Small intestine (tissue), 7 donors: ENCODE results near the gene METRN. TPM values are rescaled to one million over a fixed set of nuclear protein-coding genes. Genes with fewer than 3 reads are reported as not detected.

Experiments used
- DNase-seq, 2 donors: peaks; one replicate each; pipeline versions ENCODE4 v3.0.0 to v3.0.0-alpha.2; 2013
- FAIRE-seq: peaks from 2 replicates; lab custom pipeline; 2012; peaks lifted over from hg19 to GRCh38; lab: Jason Lieb, UNC
- H3K27ac ChIP-seq, 3 donors: one replicate each; pipeline ENCODE4 v1.5.1; 2013; ENCODE audit warnings: low read length in 2 of 3, mild to moderate bottlenecking in 2 of 3, control low read depth in 1 of 3, inconsistent platforms in 1 of 3, low read depth in 1 of 3, moderate library complexity in 1 of 3
- H3K27me3 ChIP-seq, 3 donors: one replicate each; pipeline ENCODE4 v1.6.1; 2013; ENCODE audit warnings: low read length in 3 of 3, inconsistent platforms in 1 of 3; ENCODE audit not compliant: control insufficient read depth in 3 of 3, insufficient read depth in 3 of 3
- H3K36me3 ChIP-seq, 3 donors: one replicate each; pipeline ENCODE4 v1.6.1; 2013; ENCODE audit warnings: low read length in 3 of 3, inconsistent platforms in 1 of 3, low read depth in 1 of 3, mild to moderate bottlenecking in 1 of 3, moderate library complexity in 1 of 3; ENCODE audit not compliant: control insufficient read depth in 3 of 3, insufficient read depth in 2 of 3
- H3K4me1 ChIP-seq, 3 donors: one replicate each; pipeline ENCODE4 v1.6.1; 2013; ENCODE audit warnings: low read length in 2 of 3, inconsistent platforms in 1 of 3, low read depth in 1 of 3, mild to moderate bottlenecking in 1 of 3, moderate library complexity in 1 of 3; ENCODE audit not compliant: control insufficient read depth in 3 of 3, insufficient read depth in 2 of 3
- H3K4me3 ChIP-seq, 3 donors: one replicate each; pipeline ENCODE4 v1.5.1; 2013; ENCODE audit warnings: low read length in 3 of 3, control low read depth in 1 of 3, inconsistent platforms in 1 of 3, low read depth in 1 of 3, mild to moderate bottlenecking in 1 of 3, moderate library complexity in 1 of 3
- H3K9me3 ChIP-seq, 2 donors: one replicate each; pipeline ENCODE4 v1.6.1; 2013; ENCODE audit warnings: low read depth in 1 of 2, low read length in 1 of 2; ENCODE audit not compliant: control insufficient read depth in 2 of 2, insufficient read depth in 1 of 2
- WGBS, 3 donors: extraction: QIAGEN DNeasy Blood & Tissue Kit; methylation state at CpG; one replicate each; pipeline ENCODE4 v1.1.7; 2013; 5-methylcytosine and 5-hydroxymethylcytosine counted together
- polyA plus RNA-seq, 4 donors: library from polyadenylated mRNA; stranded (reverse) in 3 of 4; unstranded in 1 of 4; fragments of 200-250 nt in 3 of 4; fragments of 120-200 nt in 1 of 4; gene quantifications; one replicate each; pipeline versions ENCODE4 v1.2.1 to v1.2.3, GENCODE V29; 2013
- donor health status: healthy with polysubstance abuse.
- donor health status: control.
- donor health status: control.
- donor health status: Bipolar disorder and iron deficiency.
- donor health status: healthy.

METRN gene
- polyA plus RNA-seq, 4 donors, result 4.9 to 14.1 (median 9.3) TPM

DNA sequence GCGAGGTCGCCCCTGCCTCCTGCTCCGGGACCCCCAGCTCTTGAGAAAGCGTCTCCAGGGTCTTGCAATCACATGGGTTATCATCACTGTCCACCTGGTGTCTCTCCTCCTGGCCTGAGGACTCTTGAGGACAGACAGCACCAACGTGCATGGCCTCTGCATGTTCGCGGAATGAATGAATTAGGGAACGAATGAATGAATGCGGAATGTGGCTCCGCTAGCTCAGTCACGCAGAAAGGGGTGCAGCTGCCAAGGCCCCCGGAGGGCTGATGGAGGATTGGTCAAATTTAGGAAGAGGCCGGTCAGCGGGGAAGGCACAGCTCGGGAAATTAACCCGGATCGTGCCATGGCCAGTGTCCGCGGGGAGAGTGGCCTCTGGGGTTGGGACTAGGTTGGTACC, 12.6 kb upstream of the METRN start:
- no peak for DNase-seq
- Histone ChIP-seq H3K36me3 (no peaks in the 10 kb centered on the region), H3K9me3 (no peaks in the 10 kb centered on the region), H3K27ac (no peak overlapping the region), H3K4me3 (no peak overlapping the region), H3K4me1 (no peaks in the 10 kb centered on the region), H3K27me3 (peaks cover 28 to 80% (median 40%) of the 10 kb centered on the region in 3 donors)
- WGBS, 3 donors, result 82 to 85% (median 84%) methylated on average over 19 of the region's 19 CpGs
- FAIRE-seq, result no peak

GRCh38 chr16:703406-703805, 11.5 kb upstream of the METRN start:
- no peak overlapping the region for H3K4me3 ChIP-seq
- DNase-seq, result no peak
- H3K4me1 ChIP-seq, result no peaks in the 10 kb centered on the region
- FAIRE-seq, result no peak
- no peaks in the 10 kb centered on the region for H3K36me3 ChIP-seq
- H3K9me3 ChIP-seq, result no peaks in the 10 kb centered on the region
- H3K27ac ChIP-seq, result no peak overlapping the region
- H3K27me3 ChIP-seq, result peaks cover 28 to 86% (median 48%) of the 10 kb centered on the region in 3 donors
- 59 to 79% (median 60%) methylated on average over 12 of the region's 12 CpGs for WGBS, 3 donors

GRCh38 chr16:704047-704446, 10.9 kb upstream of the METRN start:
- H3K27me3 ChIP-seq, result peaks cover 28 to 87% (median 52%) of the 10 kb centered on the region in 3 donors
- no peak overlapping the region for H3K4me3 ChIP-seq
- H3K36me3 ChIP-seq, result no peaks in the 10 kb centered on the region
- 66 to 70% (median 70%) methylated on average over 7 of the region's 7 CpGs for WGBS, 3 donors
- DNase-seq (no peak), FAIRE-seq (no peak)
- no peaks in the 10 kb centered on the region for H3K4me1 ChIP-seq
- no peaks in the 10 kb centered on the region for H3K9me3 ChIP-seq
- H3K27ac ChIP-seq, result no peak overlapping the region

DNA sequence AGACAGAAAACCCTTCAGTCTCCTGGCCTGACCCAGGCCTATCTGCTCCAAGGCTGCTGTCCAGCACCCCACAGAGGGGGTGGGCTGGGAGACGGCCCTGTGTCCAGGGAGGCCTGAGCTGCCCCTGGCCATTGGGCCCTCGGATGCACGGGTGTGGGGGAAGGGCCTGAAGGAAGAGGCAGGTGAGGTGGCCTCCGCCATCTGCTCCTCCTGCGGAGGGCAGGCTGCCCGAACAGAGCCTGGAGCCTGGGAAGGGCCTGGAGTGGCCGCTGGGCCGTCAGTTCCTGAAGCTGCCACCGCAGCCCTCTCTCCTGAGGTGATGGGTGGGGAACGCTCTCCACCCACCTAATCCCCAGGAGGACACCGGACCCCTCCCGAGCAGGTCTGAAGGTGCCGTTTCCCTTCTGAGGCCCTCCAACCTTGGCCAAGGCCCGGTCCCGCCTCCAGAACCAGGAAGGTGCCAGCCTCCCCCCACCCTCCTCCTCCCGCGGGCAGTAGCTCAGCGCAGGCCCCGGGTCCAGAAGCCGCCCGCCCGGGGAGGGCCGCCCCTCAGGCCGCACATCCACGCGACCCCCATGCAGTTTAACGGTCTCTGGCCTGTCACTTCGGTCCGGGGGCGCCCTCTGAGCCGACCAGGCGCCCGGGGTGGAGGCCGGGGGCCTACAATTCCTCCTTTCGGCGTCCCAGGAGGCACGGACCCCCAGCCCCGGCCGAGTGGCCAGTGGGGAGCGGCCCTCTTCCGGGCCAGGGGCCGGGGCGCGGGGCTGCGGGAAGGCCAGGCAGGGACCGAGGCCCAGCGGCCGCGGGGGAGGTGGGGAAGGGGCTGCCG, 10.2 kb upstream of the METRN start:
- FAIRE-seq (no peak), DNase-seq (no peak)
- no peak overlapping the region for H3K27ac ChIP-seq
- no peaks in the 10 kb centered on the region for H3K9me3 ChIP-seq
- no peaks in the 10 kb centered on the region for H3K36me3 ChIP-seq
- WGBS, 3 donors, result 10 to 12% (median 11%) methylated on average over 37 to 50 of the region's 50 CpGs
- no peaks in the 10 kb centered on the region for H3K4me1 ChIP-seq
- H3K4me3 ChIP-seq, result peak overlapping the region in 1 of 3 donors; percentile 7
- H3K27me3 ChIP-seq, result peaks cover 29 to 87% (median 54%) of the 10 kb centered on the region in 3 donors

DNA sequence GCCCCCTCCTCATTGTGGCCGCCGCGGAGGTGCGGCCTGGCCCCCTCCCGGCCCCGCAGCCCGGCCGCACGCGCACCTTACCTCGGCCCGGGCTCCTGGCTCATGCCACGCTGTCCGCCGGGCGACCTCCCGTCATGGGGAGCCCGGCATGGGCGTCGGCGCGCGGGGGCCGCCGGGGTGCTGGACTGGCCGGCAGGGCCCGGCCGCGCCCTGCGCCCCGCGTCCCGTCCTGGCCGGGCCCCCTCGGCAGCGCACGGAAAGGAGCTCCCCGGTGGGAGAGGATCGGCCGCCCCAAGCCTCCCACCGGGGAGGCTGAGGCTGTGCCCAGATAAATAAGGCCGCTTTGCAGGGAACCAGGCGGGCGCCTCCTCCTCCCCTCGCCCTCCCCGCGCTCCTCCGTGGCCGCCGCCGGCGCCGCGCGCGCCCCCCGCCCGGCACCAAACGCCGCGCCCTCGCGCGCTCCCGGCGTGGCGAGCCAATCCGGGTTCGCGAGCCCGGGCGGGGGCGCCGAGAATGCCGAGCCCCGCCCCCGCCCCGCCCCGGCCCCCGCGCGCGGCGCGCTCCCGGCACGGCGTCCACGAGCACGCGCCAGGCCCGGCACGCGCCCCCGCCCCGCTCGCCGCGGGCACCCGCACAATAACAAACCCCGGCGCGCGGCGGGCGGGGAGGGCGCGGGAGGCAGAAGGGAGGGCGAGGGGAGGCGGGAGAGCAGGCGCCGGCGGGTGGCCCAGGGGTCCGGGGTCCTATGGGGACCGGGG, 9.3 kb upstream of the METRN start, which contains the start of gene FBXL16:
FBXL16 (minus strand) TSS at position 371 of the 758 bp plus-strand sequence. CDS start 8,396 bp downstream, outside the sequence.
- H3K4me3 ChIP-seq, result peak within 1 kb of the TSS in 2 of 3 donors; percentile 7 to 32
- DNase-seq, result no peak
- H3K9me3 ChIP-seq, result no peaks in the 10 kb centered on the region
- H3K27me3 ChIP-seq, result peaks cover 31 to 88% (median 62%) of the 10 kb centered on the region in 3 donors
- no peaks in the 10 kb centered on the region for H3K36me3 ChIP-seq
- FAIRE-seq, result no peak
- WGBS, 3 donors, result 1 to 2% (median 1%) methylated on average over 30 to 115 of the region's 115 CpGs
- H3K27ac ChIP-seq, result peak within 1 kb of the TSS in 1 of 3 donors; percentile 22
- H3K4me1 ChIP-seq, result peaks cover 0 to under 1% (median 0%) of the 10 kb centered on the region in 3 donors

DNA sequence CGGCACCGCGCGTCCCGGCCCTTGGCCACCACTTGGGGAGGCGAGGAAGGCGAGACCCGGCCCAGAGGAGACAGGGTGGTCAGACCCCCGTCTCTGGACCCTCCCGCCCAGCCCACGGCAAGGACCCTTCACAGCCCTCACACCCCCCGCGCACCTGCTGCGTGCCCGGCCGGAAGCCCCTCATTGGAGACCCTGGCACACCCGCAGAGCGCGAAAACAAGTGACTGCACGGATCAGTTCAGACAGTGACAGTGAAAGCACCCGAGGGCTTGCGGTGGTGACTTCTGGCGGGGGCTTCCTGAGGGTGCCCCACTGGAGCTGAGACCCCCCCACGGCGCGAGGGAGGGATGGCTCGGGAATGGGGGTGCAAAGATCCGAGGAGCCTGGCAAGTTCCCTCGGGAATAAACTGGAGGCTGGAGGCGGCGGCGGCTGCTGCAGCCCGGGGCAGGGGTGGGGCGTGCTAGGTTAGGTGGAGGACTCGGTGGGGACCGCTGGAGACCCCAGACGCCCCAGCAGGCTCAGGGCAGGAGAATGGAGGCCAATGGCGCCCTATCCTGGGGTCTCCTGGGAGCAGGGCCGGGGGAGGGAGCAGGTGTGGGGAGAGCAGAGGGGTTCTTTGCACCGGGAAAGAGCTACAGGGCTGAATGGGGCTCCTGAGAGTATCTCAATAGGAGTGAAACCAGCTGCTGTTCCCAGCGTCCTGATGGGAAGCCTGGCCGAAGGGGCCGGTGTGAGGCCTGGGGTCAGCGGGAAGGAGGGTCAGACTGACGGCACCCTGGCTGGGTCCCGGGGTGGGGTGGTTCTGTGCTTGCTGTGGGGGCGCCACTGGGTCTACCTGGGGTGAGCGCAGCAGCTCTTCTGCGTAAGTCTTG, 8.5 kb upstream of the METRN start:
- no peaks in the 10 kb centered on the region for H3K36me3 ChIP-seq
- no peak for FAIRE-seq
- H3K4me3 ChIP-seq, result peak overlapping the region in 1 of 3 donors; percentile 32
- DNase-seq, result no peak
- WGBS, 3 donors, result 5 to 6% (median 5%) methylated on average over 37 to 49 of the region's 49 CpGs
- peak overlapping the region in 1 of 3 donors; percentile 22 for H3K27ac ChIP-seq
- H3K9me3 ChIP-seq, result no peaks in the 10 kb centered on the region
- H3K27me3 ChIP-seq, result peaks cover 31 to 88% (median 61%) of the 10 kb centered on the region in 3 donors
- peaks cover 0 to 7% (median 0%) of the 10 kb centered on the region in 3 donors for H3K4me1 ChIP-seq

DNA sequence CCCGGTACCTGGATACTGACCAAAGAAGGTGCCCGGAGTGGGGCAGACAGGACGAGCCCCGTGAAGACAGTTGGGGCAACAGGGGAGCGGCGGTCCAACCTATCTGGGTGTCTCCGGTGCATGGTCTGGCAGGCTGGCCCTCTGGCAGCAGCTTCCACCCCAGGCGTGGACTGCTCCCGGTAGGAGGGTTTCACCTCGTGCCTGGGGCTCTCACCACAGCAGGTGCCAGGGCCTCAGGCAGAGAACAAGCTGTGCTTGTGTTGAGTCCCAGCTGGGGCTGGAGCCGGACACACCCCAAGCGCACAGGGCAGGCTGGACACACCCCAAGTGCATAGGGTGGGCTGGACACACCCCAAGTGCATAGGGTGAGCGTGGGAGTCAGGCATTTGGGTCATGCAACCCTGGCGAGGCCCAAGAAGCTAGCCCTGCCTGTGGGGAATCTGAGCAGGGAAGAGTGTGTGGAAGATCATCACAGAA, 7.8 kb upstream of the METRN start:
- Histone ChIP-seq H3K9me3 (no peaks in the 10 kb centered on the region), H3K27ac (no peak overlapping the region), H3K27me3 (peaks cover 27 to 83% (median 58%) of the 10 kb centered on the region in 3 donors), H3K36me3 (no peaks in the 10 kb centered on the region), H3K4me3 (no peak overlapping the region), H3K4me1 (peaks cover 0 to 9% (median 0%) of the 10 kb centered on the region in 3 donors)
- DNase-seq (no peak), FAIRE-seq (no peak)
- 17 to 38% (median 30%) methylated on average over 14 of the region's 14 CpGs for WGBS, 3 donors
